GM12878 (cell line): Measurements from ENCODE around the gene SLC12A7. TPM values are rescaled to one million over a fixed set of nuclear protein-coding genes. Genes with fewer than 3 reads are reported as not detected.

Experiments
- ATAC-seq: fragments of 200-7000 bp; cut with Tn5 transposase; 3 replicates; pipeline ENCODE4 v1.9.1; 2020; ENCODE audit warnings: mild to moderate bottlenecking, moderate library complexity
- BruUV-seq: library from RNA; stranded (reverse); fragments of 400-500 nt; replicated peaks from 2 replicates; lab custom pipeline; 2021; lab: Mats Ljungman, UMichigan
- CTCF ChIA-PET: fragments of 300-600 bp; sonication (Branson Sonifier 250); formaldehyde crosslinking; extraction: SDS; loops from one replicate; lab custom pipeline; 2021; ENCODE audit warnings: inconsistent platforms; lab: Yijun Ruan, JAX
- POLR2A ChIA-PET: fragments of 350-600 bp; formaldehyde crosslinking; extraction: SDS; loops from one replicate; lab custom pipeline; 2021; ENCODE audit warnings: inconsistent platforms; lab: Charles Lee
- RAD21 ChIA-PET: fragments of 300-600 bp; sonication (Branson Sonifier 250); formaldehyde crosslinking; loops from one replicate; lab custom pipeline; 2023; ENCODE audit warnings: antibody characterized with exemption; ENCODE audit not compliant: unreplicated experiment; lab: Charles Lee
- SMC1A ChIA-PET: fragments of 300-600 bp; sonication (Branson Sonifier 250); formaldehyde crosslinking; loops from one replicate; lab custom pipeline; 2023; ENCODE audit not compliant: unreplicated experiment, uncharacterized antibody; lab: Charles Lee
- DNase-seq: peaks from one replicate; pipeline ENCODE4 v3.0.0-alpha.2; 2011; ENCODE audit warnings: low read depth, low spot score
- FAIRE-seq: peaks from 3 replicates; lab custom pipeline; 2011; peaks lifted over from hg19 to GRCh38; lab: Jason Lieb, UNC
- H2AFZ ChIP-seq: 2 replicates; pipeline ENCODE4 v1.6.0; 2011; ENCODE audit warnings: low read depth, low read length, control low read depth; ENCODE audit not compliant: control insufficient read depth
- H3K27ac ChIP-seq: 2 replicates; pipeline ENCODE4 v1.5.1; 2011; ENCODE audit warnings: control low read depth; ENCODE audit not compliant: control insufficient read depth, insufficient read depth
- H3K27me3 ChIP-seq, 2 experiments: replicated peaks in 1 of 2; 2 replicates each; pipeline versions ENCODE4 v1.6.0 to v1.6.1; 2011; ENCODE audit warnings: low read length in 1 of 2; ENCODE audit not compliant: control insufficient read depth in 2 of 2, insufficient read depth in 2 of 2
- H3K36me3 ChIP-seq, 2 experiments: 2 replicates each; pipeline ENCODE4 v1.5.1; 2011; ENCODE audit warnings: low read length in 1 of 2; ENCODE audit not compliant: control insufficient read depth in 2 of 2, insufficient read depth in 2 of 2
- H3K4me1 ChIP-seq: 2 replicates; pipeline ENCODE4 v1.6.1; 2011; ENCODE audit warnings: mild to moderate bottlenecking, low read length, moderate library complexity, mixed read lengths; ENCODE audit not compliant: control insufficient read depth, insufficient read depth
- H3K4me2 ChIP-seq: 2 replicates; pipeline ENCODE4 v1.6.0; 2011; ENCODE audit warnings: control low read depth; ENCODE audit not compliant: control insufficient read depth, insufficient read depth
- H3K4me3 ChIP-seq: fragments of 200-600 bp; sonication (generic); 2 replicates; pipeline ENCODE4 v1.5.1; 2016
- H3K79me2 ChIP-seq: 2 replicates; pipeline ENCODE4 v1.6.0; 2011; ENCODE audit warnings: low read length; ENCODE audit not compliant: control insufficient read depth, insufficient read depth
- H3K9ac ChIP-seq: 2 replicates; pipeline ENCODE4 v1.8.0; 2011; ENCODE audit warnings: low read length, control low read depth, mixed read lengths; ENCODE audit not compliant: control insufficient read depth, insufficient read depth
- H3K9me3 ChIP-seq: replicated peaks from 3 replicates; pipeline ENCODE4 v1.5.1; 2011; ENCODE audit warnings: mild to moderate bottlenecking, low read length; ENCODE audit not compliant: control insufficient read depth, insufficient read depth
- H4K20me1 ChIP-seq: 2 replicates; pipeline ENCODE4 v1.6.0; 2011; ENCODE audit not compliant: control insufficient read depth, insufficient read depth
- BMI1 ChIP-seq: fragments of 450-650 bp; IDR thresholded peaks from 2 replicates; pipeline ENCODE4 v1.6.1; 2016; ENCODE audit warnings: mild to moderate bottlenecking, moderate library complexity, borderline replicate concordance
- CHD4 ChIP-seq: fragments of 200-600 bp; sonication (generic); IDR thresholded peaks from 2 replicates; pipeline ENCODE4 v1.6.1; 2016; ENCODE audit warnings: mild to moderate bottlenecking
- JUND ChIP-seq: IDR thresholded peaks from 2 replicates; pipeline ENCODE4 v1.6.1; 2012; ENCODE audit warnings: low read depth, mild to moderate bottlenecking, low read length, improper control_type of control experiment, moderate library complexity
- NFYB ChIP-seq: IDR thresholded peaks from 2 replicates; pipeline ENCODE4 v1.6.1; 2011; ENCODE audit warnings: low read depth, mild to moderate bottlenecking, low read length, improper control_type of control experiment, moderate library complexity; ENCODE audit not compliant: insufficient read depth
- NR2F1 ChIP-seq: fragments of 450-650 bp; conservative IDR thresholded peaks from 2 replicates; pipeline ENCODE4 v1.6.1; 2017; ENCODE audit warnings: mild to moderate bottlenecking
- NRF1 ChIP-seq: conservative IDR thresholded peaks from 2 replicates; pipeline ENCODE4 v1.6.1; 2011; ENCODE audit warnings: mild to moderate bottlenecking, low read depth, low read length, improper control_type of control experiment
- PML ChIP-seq: IDR thresholded peaks from 2 replicates; pipeline ENCODE4 v1.6.1; 2012; ENCODE audit warnings: low read length, inconsistent platforms
- RAD21 ChIP-seq: IDR thresholded peaks from 2 replicates; pipeline ENCODE4 v1.6.1; 2011; ENCODE audit warnings: mild to moderate bottlenecking, low read depth, low read length, moderate library complexity; ENCODE audit not compliant: insufficient read depth
- RBBP5 ChIP-seq: fragments of 200-600 bp; sonication (generic); conservative IDR thresholded peaks from 2 replicates; pipeline ENCODE4 v1.6.1; 2016
- SIN3A ChIP-seq: IDR thresholded peaks from 2 replicates; pipeline ENCODE4 v1.6.1; 2012; ENCODE audit warnings: low read depth, low read length, improper control_type of control experiment
- SIX5 ChIP-seq: IDR thresholded peaks from 2 replicates; pipeline ENCODE4 v1.6.1; 2011; ENCODE audit warnings: mild to moderate bottlenecking, low read depth, low read length, moderate library complexity; ENCODE audit not compliant: severe bottlenecking
- TCF7 ChIP-seq: IDR thresholded peaks from 2 replicates; pipeline ENCODE4 v1.6.1; 2014; ENCODE audit warnings: antibody characterized with exemption, borderline replicate concordance
- WGBS: methylation state at CpG from one replicate; pipeline ENCODE4 v1.1.6; 2016; ENCODE audit warnings: low lambda C conversion rate; ENCODE audit not compliant: insufficient replicate concordance, insufficient coverage; ENCODE audit errors: missing lambda C conversion rate; 5-methylcytosine and 5-hydroxymethylcytosine counted together
- in situ Hi-C: fragments of 300-500 bp; cut with MboI; formaldehyde crosslinking; loops from 9 replicates; pipeline ENCODE4 v1.14.3; 2018; ENCODE audit warnings: mixed read lengths
- intact Hi-C: fragments of 100-400 bp; cut with micrococcal nuclease; formaldehyde crosslinking; loops from one replicate; pipeline ENCODE4 v1.14.2; 2022; ENCODE audit not compliant: unreplicated experiment
- polyA plus RNA-seq, 11 experiments: library from polyadenylated mRNA; depleted of rRNA in 4 of 11; unstranded in 6 of 11; stranded (reverse) in 5 of 11; fragments of >200 nt; fragmentation: Nextera tagmentation in 4 of 11; fragmentation: Illumina TruSeq in 1 of 11; extraction: Ambion mirVana in 4 of 11; extraction: Trizol in 1 of 11; gene quantifications; 1 replicate in 1 of 11; 2 replicates in 10 of 11; pipeline versions ENCODE4 v1.2.1 to v1.2.3, GENCODE V29; 2011 to 2016; ENCODE audit warnings: inconsistent platforms in 2 of 11, missing spikeins in 2 of 11, low read depth in 1 of 11
- total RNA-seq, 4 experiments: library from RNA; depleted of rRNA in 3 of 4; stranded (reverse); fragments of >200 nt in 3 of 4; fragmentation: Illumina TruSeq in 1 of 4; extraction: Trizol in 1 of 4; gene quantifications; 2 replicates each; pipeline versions ENCODE4 v1.2.1 to v1.2.3, GENCODE V29; 2013 to 2021
- TF ChIP-seq, protein P1 (sequence below): fragments of 450-650 bp; IDR thresholded peaks from 2 replicates; pipeline ENCODE4 v1.6.1; 2017; ENCODE audit warnings: low read depth, mild to moderate bottlenecking, moderate library complexity
- TF ChIP-seq, protein P2 (sequence below): IDR thresholded peaks from 2 replicates; pipeline ENCODE4 v1.6.1; 2011; ENCODE audit warnings: low read depth, low read length, improper control_type of control experiment, borderline replicate concordance
- TF ChIP-seq, protein P3 (sequence below): fragments of 450-650 bp; IDR thresholded peaks from 2 replicates; pipeline ENCODE4 v1.6.1; 2018; ENCODE audit warnings: borderline replicate concordance, mild to moderate bottlenecking; ENCODE audit not compliant: partially characterized antibody
- TF ChIP-seq, protein P4 (sequence below): IDR thresholded peaks from 2 replicates; pipeline ENCODE4 v1.6.1; 2012; ENCODE audit warnings: low read depth, low read length, improper control_type of control experiment

The SLC12A7 gene
- total and polyA plus RNA-seq, 10 of the 15 experiments (the other 5 are each of a cell fraction or from before 2014, with no cell fraction given): 0.10 to 10.0 (median 2.9) TPM

DNA sequence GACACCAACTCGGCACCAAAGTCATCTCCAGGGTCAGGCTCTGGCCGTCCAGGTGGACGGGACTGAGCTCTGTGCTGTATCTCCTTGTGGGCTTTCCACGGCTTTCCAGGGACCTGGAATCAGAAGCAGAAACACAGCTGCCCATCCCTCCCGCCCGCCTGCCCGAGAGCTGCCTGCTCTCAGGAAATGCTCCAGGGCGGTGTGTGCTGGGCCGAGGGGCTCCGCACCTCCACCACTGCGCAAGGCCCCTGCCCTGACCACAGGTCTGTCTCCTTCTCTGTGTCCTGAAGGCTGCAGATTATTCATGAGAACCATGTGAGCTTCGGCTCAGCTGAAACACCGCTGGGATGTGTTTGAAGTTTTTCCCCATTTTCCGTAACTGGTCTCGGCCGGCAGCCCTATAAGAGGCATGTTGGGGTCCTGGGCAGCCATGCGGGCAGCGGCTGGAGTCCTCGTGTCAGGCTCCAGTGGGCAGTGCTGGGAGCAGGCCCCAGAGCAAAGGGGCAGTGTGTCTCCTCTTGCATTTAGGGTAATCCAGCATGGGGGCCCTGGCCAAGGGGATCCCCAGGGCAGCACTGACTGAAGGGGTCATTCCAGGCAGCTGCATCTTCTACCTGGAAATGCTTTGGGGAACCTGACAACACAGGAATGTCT, 80.4 kb downstream of the SLC12A7 start:
- no peaks in the 10 kb centered on the region for H3K4me1 ChIP-seq
- no peak overlapping the region for H3K4me2 ChIP-seq
- RAD21 ChIA-PET: no interaction called here
- intact Hi-C loops (no loop called here), in situ Hi-C loops (no loop called here)
- H4K20me1 ChIP-seq: no peaks in the 10 kb centered on the region
- 35% methylated on average over 19 of the region's 19 CpGs for whole genome bisulfite sequencing
- H3K9ac ChIP-seq: no peak overlapping the region
- H3K4me3 ChIP-seq: no peak overlapping the region
- ATAC-seq (no peak), DNase-seq (no peak), FAIRE-seq (no peak)
- no peaks in the 10 kb centered on the region for H3K79me2 ChIP-seq
- no TSS peak for BruUV-seq
- H2AFZ ChIP-seq: no peak overlapping the region
- CTCF ChIA-PET: no interaction called here
- no peaks in the 10 kb centered on the region for H3K36me3 ChIP-seq
- POLR2A ChIA-PET: no interaction called here
- H3K27ac ChIP-seq: no peak overlapping the region
- H3K27me3 ChIP-seq: no peaks in the 10 kb centered on the region
- SMC1A ChIA-PET: no interaction called here
- TF ChIP-seq, protein P1, sequence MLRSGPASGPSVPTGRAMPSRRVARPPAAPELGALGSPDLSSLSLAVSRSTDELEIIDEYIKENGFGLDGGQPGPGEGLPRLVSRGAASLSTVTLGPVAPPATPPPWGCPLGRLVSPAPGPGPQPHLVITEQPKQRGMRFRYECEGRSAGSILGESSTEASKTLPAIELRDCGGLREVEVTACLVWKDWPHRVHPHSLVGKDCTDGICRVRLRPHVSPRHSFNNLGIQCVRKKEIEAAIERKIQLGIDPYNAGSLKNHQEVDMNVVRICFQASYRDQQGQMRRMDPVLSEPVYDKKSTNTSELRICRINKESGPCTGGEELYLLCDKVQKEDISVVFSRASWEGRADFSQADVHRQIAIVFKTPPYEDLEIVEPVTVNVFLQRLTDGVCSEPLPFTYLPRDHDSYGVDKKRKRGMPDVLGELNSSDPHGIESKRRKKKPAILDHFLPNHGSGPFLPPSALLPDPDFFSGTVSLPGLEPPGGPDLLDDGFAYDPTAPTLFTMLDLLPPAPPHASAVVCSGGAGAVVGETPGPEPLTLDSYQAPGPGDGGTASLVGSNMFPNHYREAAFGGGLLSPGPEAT: no peak
- TF ChIP-seq PML (no peak), SIN3A (no peak), SIX5 (no peak), NRF1 (no peak), CHD4 (no peak), JUND (no peak), NFYB (no peak), NR2F1 (no peak), BMI1 (no peak), RAD21 (no peak), TCF7 (no peak), RBBP5 (no peak)
- TF ChIP-seq, protein P2, sequence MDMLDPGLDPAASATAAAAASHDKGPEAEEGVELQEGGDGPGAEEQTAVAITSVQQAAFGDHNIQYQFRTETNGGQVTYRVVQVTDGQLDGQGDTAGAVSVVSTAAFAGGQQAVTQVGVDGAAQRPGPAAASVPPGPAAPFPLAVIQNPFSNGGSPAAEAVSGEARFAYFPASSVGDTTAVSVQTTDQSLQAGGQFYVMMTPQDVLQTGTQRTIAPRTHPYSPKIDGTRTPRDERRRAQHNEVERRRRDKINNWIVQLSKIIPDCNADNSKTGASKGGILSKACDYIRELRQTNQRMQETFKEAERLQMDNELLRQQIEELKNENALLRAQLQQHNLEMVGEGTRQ: no peak
- TF ChIP-seq, protein P3, sequence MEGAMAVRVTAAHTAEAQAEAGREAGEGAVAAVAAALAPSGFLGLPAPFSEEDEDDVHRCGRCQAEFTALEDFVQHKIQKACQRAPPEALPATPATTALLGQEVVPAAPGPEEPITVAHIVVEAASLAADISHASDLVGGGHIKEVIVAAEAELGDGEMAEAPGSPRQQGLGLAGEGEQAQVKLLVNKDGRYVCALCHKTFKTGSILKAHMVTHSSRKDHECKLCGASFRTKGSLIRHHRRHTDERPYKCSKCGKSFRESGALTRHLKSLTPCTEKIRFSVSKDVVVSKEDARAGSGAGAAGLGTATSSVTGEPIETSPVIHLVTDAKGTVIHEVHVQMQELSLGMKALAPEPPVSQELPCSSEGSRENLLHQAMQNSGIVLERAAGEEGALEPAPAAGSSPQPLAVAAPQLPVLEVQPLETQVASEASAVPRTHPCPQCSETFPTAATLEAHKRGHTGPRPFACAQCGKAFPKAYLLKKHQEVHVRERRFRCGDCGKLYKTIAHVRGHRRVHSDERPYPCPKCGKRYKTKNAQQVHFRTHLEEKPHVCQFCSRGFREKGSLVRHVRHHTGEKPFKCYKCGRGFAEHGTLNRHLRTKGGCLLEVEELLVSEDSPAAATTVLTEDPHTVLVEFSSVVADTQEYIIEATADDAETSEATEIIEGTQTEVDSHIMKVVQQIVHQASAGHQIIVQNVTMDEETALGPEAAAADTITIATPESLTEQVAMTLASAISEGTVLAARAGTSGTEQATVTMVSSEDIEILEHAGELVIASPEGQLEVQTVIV: no peak
- TF ChIP-seq, protein P4, sequence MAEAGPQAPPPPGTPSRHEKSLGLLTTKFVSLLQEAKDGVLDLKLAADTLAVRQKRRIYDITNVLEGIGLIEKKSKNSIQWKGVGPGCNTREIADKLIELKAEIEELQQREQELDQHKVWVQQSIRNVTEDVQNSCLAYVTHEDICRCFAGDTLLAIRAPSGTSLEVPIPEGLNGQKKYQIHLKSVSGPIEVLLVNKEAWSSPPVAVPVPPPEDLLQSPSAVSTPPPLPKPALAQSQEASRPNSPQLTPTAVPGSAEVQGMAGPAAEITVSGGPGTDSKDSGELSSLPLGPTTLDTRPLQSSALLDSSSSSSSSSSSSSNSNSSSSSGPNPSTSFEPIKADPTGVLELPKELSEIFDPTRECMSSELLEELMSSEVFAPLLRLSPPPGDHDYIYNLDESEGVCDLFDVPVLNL: no peak
- H3K9me3 ChIP-seq: no peaks in the 10 kb centered on the region
